ENCODE results near the gene UMOD.
"Not testable (repeated sequence)": the region's sequence is repeated elsewhere in the genome, so short reads cannot be mapped to it uniquely, and the experiment has no call there.

The UMOD gene

GRCh38 chr16:20359997-20360396 is 7.5 kb upstream of the UMOD start:
- DNase-seq, result no peak

DNA sequence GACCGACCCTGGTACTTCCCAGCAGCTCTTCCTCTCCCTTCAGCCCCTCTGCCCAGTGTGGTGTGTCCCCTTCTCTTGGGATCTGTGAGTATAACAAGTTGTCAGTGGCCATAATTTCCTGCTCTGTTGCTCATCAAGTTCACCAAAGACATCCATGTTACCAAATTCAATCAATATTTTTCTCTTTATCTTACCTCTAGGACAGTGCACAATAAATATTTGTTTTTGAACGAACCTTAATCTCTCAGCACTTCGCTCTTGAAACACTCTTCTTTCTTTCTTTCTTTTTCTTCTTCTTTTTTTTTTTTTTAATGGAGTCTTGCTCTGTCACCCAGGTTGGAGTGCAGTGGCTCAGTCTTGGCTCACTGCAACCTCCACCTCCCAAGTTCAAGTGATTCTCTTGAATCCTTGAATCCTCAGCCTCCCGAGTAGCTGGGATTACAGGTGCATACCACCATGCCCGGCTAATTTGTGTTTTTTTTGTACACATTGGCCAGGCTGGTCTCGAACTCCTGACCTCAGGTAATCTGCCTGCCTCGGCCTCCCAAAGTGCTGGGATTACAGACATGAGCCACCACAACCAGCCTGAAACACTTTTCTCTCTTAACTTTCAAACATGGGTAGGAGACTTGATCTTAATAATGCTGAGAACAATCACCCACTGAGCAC is 2.7 kb upstream of the UMOD start:
- DNase-seq, result no peak

- no peak for DNase-seq
Measured at GRCh38 chr16:20353379-20353778, 864 bp upstream of the UMOD start.

DNA sequence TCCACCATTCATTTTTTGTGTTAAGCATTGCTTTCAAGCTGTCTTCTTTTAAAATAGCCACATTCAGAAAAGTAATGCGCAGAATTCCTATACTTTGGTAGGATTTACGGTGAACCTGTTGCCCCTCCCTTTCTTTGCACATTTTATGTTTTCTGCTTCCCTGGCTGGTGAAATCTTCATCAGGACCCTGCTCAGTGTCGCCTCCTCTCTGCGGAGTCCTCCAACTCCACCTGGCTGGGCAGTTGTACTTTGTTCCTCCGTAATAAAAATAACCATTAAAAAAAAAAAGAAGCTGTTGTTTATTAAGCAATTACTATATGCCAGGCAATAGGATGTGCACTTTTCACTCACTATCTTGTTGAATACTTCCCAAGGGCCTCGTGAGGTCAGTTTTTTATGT is 2.9 kb downstream of the UMOD start:
- no peak for DNase-seq

- DNase-seq, result no peak
Measured at GRCh38 chr16:20348365-20349185, 3.9 kb downstream of the UMOD start.

- DNase-seq, result no peak
Measured at GRCh38 chr16:20347666-20348364, 4.7 kb downstream of the UMOD start.

- no peak for DNase-seq
Measured at GRCh38 chr16:20344611-20345010, 7.9 kb downstream of the UMOD start.

DNA sequence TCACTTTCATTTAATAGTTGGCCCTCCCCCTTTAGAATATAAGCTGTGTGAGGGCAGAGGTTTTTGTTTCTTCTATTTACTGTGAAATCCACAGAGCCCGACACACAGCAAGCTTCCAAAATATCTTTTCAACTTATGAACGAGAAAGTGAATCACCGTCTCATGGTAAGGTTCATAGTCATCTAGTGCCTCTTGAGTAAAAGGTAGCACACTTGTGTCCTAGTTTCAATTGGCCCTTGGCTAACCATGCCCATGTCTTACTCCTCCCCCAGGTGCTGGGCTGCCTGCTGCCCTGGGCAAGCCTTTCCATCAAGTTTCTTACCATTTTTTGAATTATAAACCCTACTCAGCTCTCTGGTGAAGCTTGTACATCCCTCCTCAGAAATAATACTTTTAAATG is 12.8 kb downstream of the UMOD start:
- no peak for DNase-seq

GRCh38 chr16:20336955-20337354 is 15.6 kb downstream of the UMOD start:
- no peak for DNase-seq

DNA sequence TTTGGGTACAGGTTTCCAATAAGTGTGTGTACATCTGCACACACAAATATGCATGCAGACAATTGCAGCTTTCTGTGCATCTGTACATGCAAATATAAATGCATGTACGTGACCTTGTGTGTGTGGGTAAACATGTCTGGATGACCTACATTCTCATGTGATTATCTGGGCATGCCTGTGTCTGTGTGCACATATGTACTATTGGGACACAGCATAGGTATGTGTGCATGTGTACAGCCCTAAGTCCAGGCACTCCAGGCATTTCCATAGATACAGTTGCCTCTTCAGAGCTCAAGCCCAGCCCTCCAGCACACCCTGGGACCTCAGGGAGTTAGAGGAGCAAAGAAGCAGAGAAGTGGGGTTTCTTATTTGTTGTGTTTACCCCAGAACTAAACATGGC is 18.1 kb downstream of the UMOD start:
- DNase-seq, result no peak

DNA sequence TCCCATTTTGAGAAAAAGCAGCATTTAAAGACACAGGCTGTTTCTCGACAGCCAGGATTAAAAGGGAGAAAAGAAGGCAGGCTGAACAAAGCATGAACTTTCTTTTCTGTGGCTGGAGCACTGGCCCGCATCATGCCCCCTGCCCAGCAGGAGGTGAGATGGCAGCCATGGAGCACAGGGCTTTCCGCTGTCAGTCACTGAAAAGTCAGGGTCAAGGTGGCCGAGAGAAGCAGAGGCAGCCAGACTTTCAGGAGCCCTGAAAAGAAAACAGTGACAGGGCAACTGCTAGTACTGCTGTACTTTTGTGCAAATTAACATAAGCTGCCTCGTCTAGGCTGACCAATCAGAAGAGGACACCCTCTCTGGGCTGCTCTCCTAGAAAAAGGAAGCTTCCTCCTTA is 19.4 kb downstream of the UMOD start:
- DNase-seq, result no peak

GRCh38 chr16:20332411-20332810 is 20.1 kb downstream of the UMOD start:
- no peak for DNase-seq

- no peak for DNase-seq
Measured at GRCh38 chr16:20331635-20332034, 20.9 kb downstream of the UMOD start.

DNA sequence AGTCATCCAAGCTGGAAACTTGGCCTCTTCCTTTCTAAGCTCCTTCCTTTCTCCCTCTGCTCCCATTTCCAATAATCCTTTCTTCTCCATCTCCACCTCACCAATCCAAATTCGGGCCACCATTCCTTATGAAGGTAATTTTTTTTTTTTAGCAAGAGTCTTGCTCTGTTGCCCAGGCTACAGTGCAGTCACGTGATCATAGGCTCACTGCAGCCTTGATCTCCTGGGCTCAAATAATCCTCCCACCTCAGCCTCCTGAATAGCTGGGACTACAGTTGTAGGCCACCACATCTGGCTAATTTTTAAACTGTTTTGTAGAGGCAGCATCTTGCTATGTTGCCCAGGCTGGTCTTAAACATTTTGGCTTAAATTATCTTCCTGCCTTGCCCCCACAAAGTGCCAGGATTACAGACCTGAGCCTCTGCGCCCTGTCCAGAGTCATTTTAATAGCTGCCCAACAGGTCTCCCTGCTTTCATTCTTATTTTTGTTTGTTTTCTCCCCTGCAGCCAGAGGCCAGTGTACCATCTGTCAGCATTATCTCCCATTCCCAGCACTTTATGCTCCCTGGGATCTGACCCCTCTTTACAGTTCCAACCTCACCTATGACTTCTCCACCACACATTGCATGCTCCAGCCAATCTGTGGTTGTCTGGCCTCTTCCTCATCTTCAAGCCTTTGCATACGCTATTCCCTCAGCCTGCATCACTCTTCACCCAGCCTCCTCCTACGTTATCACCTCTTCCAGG is 22.9 kb downstream of the UMOD start:
- DNase-seq, result no peak

GRCh38 chr16:20327444-20328041 is 25.0 kb downstream of the UMOD start, which contains the start of gene GP2:
Gene GP2 (minus strand): TSS chr16:20327513. CDS start chr16:20326431, 1,082 bp downstream.
- DNase-seq, result no peak

DNA sequence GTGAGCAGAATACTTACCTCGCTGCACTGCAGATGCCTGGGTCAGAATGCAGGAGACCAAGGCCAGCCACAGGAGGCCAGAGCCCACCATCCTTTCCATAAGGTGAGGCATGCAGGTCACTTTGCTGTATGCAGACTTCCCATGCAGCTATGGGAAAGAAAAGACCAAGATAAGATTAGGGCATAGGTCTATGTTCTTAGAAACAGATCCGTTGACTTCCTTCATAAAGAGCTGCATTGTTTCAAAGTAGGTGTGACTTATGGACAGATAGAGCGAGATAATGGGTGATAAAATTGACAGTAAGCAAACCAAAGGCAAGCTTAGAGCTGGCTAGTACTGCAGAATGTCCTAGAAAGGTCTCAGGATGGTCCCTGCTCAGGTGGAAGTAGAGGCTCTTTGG is 26.2 kb downstream of the UMOD start:
- no peak for DNase-seq

DNA sequence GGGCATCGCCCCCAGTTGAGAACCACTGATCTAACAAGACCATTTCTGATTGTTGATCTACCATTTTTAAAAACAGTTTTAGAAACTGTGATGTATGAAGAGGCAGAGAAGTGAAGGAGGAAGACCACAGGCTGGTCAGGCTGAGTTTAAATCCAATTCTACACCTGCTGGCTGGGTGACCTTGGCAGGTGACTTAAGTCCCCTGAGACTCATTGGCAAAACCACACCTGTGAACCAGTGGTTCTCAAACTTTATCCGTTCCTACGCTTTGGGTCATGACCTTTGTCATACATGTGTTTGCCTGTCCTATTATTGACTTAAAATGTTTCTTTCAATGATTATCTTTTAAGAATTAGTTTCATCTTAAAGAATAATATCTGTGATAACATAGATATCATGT is 27.5 kb downstream of the UMOD start:
- no peak for DNase-seq

GRCh38 chr16:20323591-20324117 is 28.9 kb downstream of the UMOD start:
- DNase-seq, result no peak

DNA sequence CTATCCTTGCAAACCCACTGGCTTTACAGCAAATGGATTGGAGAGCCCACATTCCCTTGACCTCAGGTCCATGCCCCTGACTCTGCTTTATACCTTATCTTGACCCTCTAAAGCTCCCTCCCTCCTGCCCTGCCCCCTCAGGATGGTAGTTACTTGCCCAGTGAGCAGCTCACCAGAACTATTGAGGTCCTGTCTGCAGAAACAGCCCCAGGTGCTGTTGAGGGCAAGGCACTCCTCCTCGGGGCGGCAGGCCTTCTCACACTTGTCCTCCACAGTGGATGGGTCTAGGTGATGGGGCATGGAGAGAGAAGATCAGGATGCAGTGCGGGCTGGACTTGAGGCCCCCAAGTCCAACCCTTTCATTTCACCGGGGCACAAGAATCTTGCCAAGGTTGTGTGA is 29.8 kb downstream of the UMOD start:
- no peak for DNase-seq

- no peak for DNase-seq
Measured at GRCh38 chr16:20321671-20322070, 30.8 kb downstream of the UMOD start.

DNA sequence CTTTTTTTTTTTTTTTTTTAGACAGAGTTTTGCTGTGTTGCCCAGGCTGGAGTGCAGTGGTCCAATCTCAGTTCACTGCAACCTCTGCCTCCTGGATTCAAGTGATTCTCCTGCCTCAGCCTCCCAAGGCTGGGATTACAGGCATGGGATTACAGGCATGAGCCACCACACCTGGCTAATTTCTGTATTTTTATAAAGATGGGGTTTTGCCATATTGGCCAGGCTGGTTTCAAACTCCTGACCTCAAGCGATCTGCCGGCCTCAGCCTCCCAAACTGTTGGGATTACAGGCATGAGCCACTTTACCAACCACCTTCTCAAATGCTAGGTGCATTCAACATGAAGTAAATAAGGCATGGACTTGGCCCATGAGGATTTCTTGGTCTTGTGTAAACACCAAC is 31.5 kb downstream of the UMOD start:
- not testable (repeated sequence) for DNase-seq

DNA sequence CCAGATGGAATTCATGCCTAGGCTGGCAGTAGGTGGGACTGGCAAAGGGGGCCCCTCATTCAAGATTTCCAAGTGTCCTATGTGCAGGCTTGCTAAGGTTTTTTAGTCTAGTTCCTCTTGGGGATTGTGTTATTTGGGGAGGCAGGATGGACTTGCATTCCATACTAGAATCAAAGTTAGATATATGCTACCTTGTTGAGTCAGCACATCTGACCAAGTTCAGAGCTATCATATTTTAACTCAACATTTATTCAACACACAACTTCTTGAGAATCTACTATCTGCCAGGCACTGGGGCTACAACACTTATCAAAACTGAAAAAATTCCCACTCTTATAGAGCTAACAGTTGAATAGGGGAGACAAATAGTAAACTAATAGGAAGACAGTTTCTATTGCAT is 31.9 kb downstream of the UMOD start:
- no peak for DNase-seq

Data from 8988T (cell line).